ENCODE data around the gene RPL6.
"Not testable (repeated sequence)": the region's sequence is repeated elsewhere in the genome, so short reads cannot be mapped to it uniquely, and the experiment has no call there.

Gene RPL6

GRCh38 chr12:112415457-112415856, 6.1 kb upstream of the RPL6 start:
- not testable (repeated sequence) for H3K4me3 ChIP-seq (ENCODE audit: low read length); H3K4me1 ChIP-seq (ENCODE audit: control insufficient read depth, insufficient read depth, low read length); H3K9ac ChIP-seq (ENCODE audit: low read length); H3K27me3 ChIP-seq (ENCODE audit: control insufficient read depth, insufficient read depth, low read length); H3K36me3 ChIP-seq (ENCODE audit: control insufficient read depth, insufficient read depth, low read length); H3K27ac ChIP-seq (ENCODE audit: low read depth, low read length)

DNA sequence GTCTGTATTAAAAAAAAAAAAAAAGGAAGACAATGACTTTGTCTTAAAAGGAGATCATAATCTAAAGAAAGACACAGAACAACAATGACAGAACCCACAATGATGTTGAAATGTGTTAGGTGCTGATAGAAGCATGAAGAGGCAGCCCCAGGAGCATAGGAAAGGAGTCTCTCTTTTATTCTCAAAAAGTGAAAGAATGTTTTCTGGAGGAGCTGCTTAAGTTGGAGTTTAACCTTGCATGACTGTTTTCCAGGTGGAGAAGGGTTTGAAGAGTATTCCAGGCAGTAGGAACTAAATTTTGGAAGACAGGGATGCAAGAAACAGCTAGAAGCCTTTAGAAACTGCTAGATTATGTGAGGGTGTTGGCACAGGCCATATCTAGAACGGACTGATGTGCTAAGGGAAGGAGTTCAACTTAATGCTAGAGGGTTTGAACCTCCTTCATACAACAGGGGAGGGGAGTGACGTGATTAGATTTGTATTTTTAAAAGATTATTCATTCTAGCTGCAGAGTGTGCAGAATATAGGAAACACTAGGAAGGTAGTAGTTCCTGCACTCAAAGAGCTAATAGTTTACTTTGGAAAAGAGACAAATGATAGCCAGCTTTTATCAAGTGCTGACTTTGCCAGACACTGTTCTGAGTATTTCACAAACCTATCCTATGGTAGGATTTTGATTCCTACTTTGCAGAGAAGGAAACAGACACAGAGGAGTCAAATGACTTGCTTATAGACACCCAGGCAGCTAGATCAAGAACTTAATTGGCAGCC, 4.6 kb upstream of the RPL6 start:
- H3K27me3 ChIP-seq (ENCODE audit: control insufficient read depth, insufficient read depth, low read length) = no peaks in the 10 kb centered on the region
- no peaks in the 10 kb centered on the region for H3K36me3 ChIP-seq (ENCODE audit: control insufficient read depth, insufficient read depth, low read length)
- H3K9ac ChIP-seq (ENCODE audit: low read length) = no peak overlapping the region
- no peak overlapping the region for H3K4me3 ChIP-seq (ENCODE audit: low read length)
- H3K27ac ChIP-seq (ENCODE audit: low read depth, low read length) = no peak overlapping the region
- peaks cover 3% of the 10 kb centered on the region for H3K4me1 ChIP-seq (ENCODE audit: control insufficient read depth, insufficient read depth, low read length)

- peak overlapping the region; percentile 32 for H3K27ac ChIP-seq (ENCODE audit: low read depth, low read length)
- H3K27me3 ChIP-seq (ENCODE audit: control insufficient read depth, insufficient read depth, low read length) = no peaks in the 10 kb centered on the region
- peaks cover 10% of the 10 kb centered on the region for H3K36me3 ChIP-seq (ENCODE audit: control insufficient read depth, insufficient read depth, low read length)
- H3K4me1 ChIP-seq (ENCODE audit: control insufficient read depth, insufficient read depth, low read length) = peaks cover 3% of the 10 kb centered on the region
- peak overlapping the region; percentile 96 for H3K4me3 ChIP-seq (ENCODE audit: low read length)
- H3K9ac ChIP-seq (ENCODE audit: low read length) = no peak overlapping the region
Measured at GRCh38 chr12:112409906-112410244, 470 bp upstream of the RPL6 start.

GRCh38 chr12:112408621-112409020, 784 bp downstream of the RPL6 start:
- Histone ChIP-seq H3K4me3 (ENCODE audit: low read length) (peak overlapping the region; percentile 96), H3K27me3 (ENCODE audit: control insufficient read depth, insufficient read depth, low read length) (no peaks in the 10 kb centered on the region), H3K9ac (ENCODE audit: low read length) (peak overlapping the region; percentile 97), H3K36me3 (ENCODE audit: control insufficient read depth, insufficient read depth, low read length) (peaks cover 12% of the 10 kb centered on the region), H3K4me1 (ENCODE audit: control insufficient read depth, insufficient read depth, low read length) (peaks cover 3% of the 10 kb centered on the region), H3K27ac (ENCODE audit: low read depth, low read length) (peak overlapping the region; percentile 89)

GRCh38 chr12:112407683-112408082, 1.7 kb downstream of the RPL6 start:
- not testable (repeated sequence) for H3K27me3 ChIP-seq (ENCODE audit: control insufficient read depth, insufficient read depth, low read length); H3K27ac ChIP-seq (ENCODE audit: low read depth, low read length); H3K9ac ChIP-seq (ENCODE audit: low read length); H3K4me1 ChIP-seq (ENCODE audit: control insufficient read depth, insufficient read depth, low read length)
- H3K4me3 ChIP-seq (ENCODE audit: low read length) = peak overlapping the region; percentile 9
- H3K36me3 ChIP-seq (ENCODE audit: control insufficient read depth, insufficient read depth, low read length) = peaks cover 12% of the 10 kb centered on the region

- H3K4me3 ChIP-seq (ENCODE audit: low read length) = no peak overlapping the region
- H3K36me3 ChIP-seq (ENCODE audit: control insufficient read depth, insufficient read depth, low read length) = peaks cover 12% of the 10 kb centered on the region
- no peak overlapping the region for H3K9ac ChIP-seq (ENCODE audit: low read length)
- no peak overlapping the region for H3K27ac ChIP-seq (ENCODE audit: low read depth, low read length)
- no peaks in the 10 kb centered on the region for H3K27me3 ChIP-seq (ENCODE audit: control insufficient read depth, insufficient read depth, low read length)
- H3K4me1 ChIP-seq (ENCODE audit: control insufficient read depth, insufficient read depth, low read length) = peaks cover 3% of the 10 kb centered on the region
Measured at GRCh38 chr12:112406519-112407488, 2.6 kb downstream of the RPL6 start.

DNA sequence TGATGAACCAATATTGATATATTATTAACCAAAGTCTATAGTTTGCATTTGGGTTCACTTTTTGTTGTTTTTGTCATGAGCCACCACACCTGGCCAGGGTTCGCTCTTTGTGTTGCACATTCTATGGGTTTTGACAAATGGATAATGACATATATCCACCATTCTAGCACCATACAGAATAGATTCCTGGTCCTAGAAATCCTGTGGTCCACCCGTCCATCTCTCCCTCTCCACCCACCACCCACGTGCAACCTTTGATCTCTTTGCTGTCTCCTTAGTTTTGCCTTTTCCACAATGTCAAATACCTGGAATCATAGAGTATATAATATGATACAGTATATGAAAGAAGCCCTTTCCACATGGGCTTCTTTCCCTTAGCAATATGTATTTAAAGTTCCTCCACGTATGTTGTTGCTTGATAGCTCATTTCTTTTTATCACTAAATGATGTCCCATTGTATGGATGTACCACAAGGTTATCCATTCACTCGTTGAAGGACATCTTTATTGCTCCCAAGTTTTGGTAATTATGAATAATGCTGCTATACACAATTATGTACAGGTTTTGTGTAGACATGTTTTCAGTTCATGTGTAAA, 7.4 kb downstream of the RPL6 start:
- Histone ChIP-seq H3K4me1 (ENCODE audit: control insufficient read depth, insufficient read depth, low read length) (no peaks in the 10 kb centered on the region), H3K4me3 (ENCODE audit: low read length) (no peak overlapping the region), H3K27me3 (ENCODE audit: control insufficient read depth, insufficient read depth, low read length) (no peaks in the 10 kb centered on the region), H3K9ac (ENCODE audit: low read length) (no peak overlapping the region), H3K36me3 (ENCODE audit: control insufficient read depth, insufficient read depth, low read length) (peaks cover 8% of the 10 kb centered on the region), H3K27ac (ENCODE audit: low read depth, low read length) (no peak overlapping the region)

DNA sequence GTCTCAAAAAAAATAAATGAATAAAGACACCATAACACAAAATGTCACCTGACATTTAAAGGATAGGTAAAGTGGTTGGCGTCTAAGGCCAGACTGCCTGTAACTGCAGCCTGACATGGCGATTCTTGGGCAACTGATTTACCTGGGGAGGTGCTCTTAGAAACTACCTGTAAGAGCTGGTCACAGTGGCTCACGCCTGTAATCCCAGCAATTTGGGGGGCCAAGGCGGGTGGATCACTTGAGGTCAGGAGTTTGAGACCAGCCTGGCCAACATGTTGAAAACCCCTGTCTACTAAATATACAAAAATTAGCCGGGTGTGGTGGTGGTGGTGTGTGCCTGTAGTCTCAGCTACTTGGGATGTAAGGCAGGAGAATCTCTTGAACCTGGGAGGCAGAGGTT, 8.4 kb downstream of the RPL6 start:
- peaks cover 2% of the 10 kb centered on the region for H3K36me3 ChIP-seq (ENCODE audit: control insufficient read depth, insufficient read depth, low read length)
- H3K4me3 ChIP-seq (ENCODE audit: low read length) = no peak overlapping the region
- no peaks in the 10 kb centered on the region for H3K27me3 ChIP-seq (ENCODE audit: control insufficient read depth, insufficient read depth, low read length)
- no peaks in the 10 kb centered on the region for H3K4me1 ChIP-seq (ENCODE audit: control insufficient read depth, insufficient read depth, low read length)
- no peak overlapping the region for H3K9ac ChIP-seq (ENCODE audit: low read length)
- H3K27ac ChIP-seq (ENCODE audit: low read depth, low read length) = no peak overlapping the region

DNA sequence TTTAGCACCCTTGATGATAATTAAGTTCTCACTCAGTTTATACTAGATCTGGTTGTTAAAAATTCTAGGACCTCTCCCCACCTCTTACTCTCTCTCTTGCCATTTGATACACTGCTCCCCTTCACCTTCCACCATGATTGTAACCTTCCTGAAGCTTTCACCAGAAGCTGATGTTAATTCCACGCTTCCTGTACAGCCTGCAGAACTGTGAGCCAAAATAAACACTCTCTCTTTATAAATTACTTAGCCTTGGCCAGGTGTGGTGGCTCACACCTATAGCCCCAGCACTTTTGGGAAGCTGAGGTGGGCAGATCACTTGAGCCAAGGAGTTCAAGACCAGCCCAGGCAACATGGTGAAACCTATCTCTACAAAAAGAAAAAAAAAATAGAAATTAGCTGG, 16.1 kb downstream of the RPL6 start:
- H3K27me3 ChIP-seq (ENCODE audit: control insufficient read depth, insufficient read depth, low read length) = no peaks in the 10 kb centered on the region
- no peak overlapping the region for H3K4me3 ChIP-seq (ENCODE audit: low read length)
- H3K4me1 ChIP-seq (ENCODE audit: control insufficient read depth, insufficient read depth, low read length) = no peaks in the 10 kb centered on the region
- no peak overlapping the region for H3K27ac ChIP-seq (ENCODE audit: low read depth, low read length)
- no peak overlapping the region for H3K9ac ChIP-seq (ENCODE audit: low read length)
- no peaks in the 10 kb centered on the region for H3K36me3 ChIP-seq (ENCODE audit: control insufficient read depth, insufficient read depth, low read length)

DNA sequence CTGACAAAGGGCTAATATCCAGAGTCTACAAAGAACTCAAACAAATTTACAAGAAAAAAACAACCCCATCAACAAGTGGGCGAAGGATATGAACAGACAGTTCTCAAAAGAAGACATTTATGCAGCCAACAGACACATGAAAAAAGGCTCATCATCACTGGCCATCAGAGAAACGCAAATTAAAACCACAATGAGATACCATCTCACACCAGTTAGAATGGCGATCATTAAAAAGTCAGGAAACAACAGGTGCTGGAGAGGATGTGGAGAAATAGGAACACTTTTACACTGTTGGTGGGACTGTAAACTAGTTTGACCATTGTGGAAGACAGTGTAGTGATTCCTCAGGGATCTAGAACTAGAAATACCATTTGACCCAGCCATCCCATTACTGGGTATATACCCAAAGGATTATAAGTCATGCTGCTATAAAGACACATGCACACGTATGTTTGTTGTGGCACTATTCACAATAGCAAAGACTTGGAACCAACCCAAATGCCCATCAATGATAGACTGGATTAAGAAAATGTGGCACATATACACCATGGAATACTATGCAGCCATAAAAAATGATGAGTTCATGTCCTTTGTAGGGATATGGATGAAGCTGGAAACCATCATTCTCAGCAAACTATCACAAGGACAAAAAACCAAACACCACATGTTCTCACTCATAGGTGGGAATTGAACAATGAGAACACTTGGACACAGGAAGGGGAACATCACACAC, 19.3 kb downstream of the RPL6 start:
- H3K4me1 ChIP-seq (ENCODE audit: control insufficient read depth, insufficient read depth, low read length); H3K4me3 ChIP-seq (ENCODE audit: low read length): not testable (repeated sequence)

DNA sequence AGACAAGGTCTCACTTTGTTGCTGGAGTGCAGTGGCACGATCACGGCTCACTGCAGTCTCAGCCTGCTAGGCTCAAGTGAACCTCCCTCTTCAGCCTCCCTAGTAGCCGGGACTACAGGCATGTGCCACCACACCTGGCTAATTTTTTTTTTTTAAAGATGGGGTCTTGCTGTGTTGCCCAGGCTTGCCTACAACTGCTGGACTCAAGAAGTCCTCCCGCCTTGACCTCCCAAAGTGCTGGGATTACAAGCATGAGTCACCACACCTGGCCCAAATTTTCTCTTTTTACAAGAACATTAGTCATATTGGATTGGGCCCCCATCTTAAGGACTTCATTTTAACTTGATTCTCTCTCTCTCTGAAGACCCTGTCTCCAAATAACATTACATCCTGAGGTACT, 20.2 kb downstream of the RPL6 start:
- no peaks in the 10 kb centered on the region for H3K36me3 ChIP-seq (ENCODE audit: control insufficient read depth, insufficient read depth, low read length)
- H3K27me3 ChIP-seq (ENCODE audit: control insufficient read depth, insufficient read depth, low read length) = no peaks in the 10 kb centered on the region
- no peak overlapping the region for H3K4me3 ChIP-seq (ENCODE audit: low read length)
- H3K27ac ChIP-seq (ENCODE audit: low read depth, low read length) = no peak overlapping the region
- H3K9ac ChIP-seq (ENCODE audit: low read length) = no peak overlapping the region
- no peaks in the 10 kb centered on the region for H3K4me1 ChIP-seq (ENCODE audit: control insufficient read depth, insufficient read depth, low read length)

More for the DNA sequence above, 19.3 kb downstream of the RPL6 start:
- H3K9ac ChIP-seq (ENCODE audit: low read length); H3K36me3 ChIP-seq (ENCODE audit: control insufficient read depth, insufficient read depth, low read length); H3K27me3 ChIP-seq (ENCODE audit: control insufficient read depth, insufficient read depth, low read length); H3K27ac ChIP-seq (ENCODE audit: low read depth, low read length): not testable (repeated sequence)

DNA sequence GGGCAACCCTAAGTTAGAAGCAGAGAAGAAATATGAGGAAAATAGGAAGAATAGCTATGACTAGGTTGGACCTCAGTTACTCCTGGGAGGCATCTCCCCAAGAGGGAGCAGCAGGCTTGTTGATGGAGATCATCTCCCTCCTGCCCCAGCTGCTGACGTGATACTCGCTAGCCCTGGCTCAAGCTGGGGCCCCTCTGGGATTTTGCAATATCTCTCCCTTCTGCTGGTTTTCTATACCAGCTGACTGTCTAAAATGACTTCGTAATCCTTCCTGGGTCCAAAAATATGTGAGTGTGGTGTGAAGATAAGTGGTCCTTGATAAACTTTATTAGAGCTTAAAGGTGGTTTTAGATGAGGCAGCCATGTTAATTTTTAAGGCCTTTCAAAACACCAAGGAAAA, 22.7 kb downstream of the RPL6 start:
- no peak overlapping the region for H3K27ac ChIP-seq (ENCODE audit: low read depth, low read length)
- H3K27me3 ChIP-seq (ENCODE audit: control insufficient read depth, insufficient read depth, low read length) = no peaks in the 10 kb centered on the region
- H3K9ac ChIP-seq (ENCODE audit: low read length) = no peak overlapping the region
- H3K4me3 ChIP-seq (ENCODE audit: low read length) = no peak overlapping the region
- H3K4me1 ChIP-seq (ENCODE audit: control insufficient read depth, insufficient read depth, low read length) = peaks cover 3% of the 10 kb centered on the region
- no peaks in the 10 kb centered on the region for H3K36me3 ChIP-seq (ENCODE audit: control insufficient read depth, insufficient read depth, low read length)

All from rectal smooth muscle tissue (tissue), 1 donor.